Cerebellar cortex (tissue), 1 donor: ENCODE measurements around the gene ADAM12.
A peak's percentile ranks its signal among the peaks of the same experiment; 100 is the strongest.
"Not testable (repeated sequence)": the region's sequence is repeated elsewhere in the genome, so short reads cannot be mapped to it uniquely, and the experiment has no call there.

Experiments used
- DNase-seq: peaks from one replicate; pipeline ENCODE4 v3.0.0-alpha.2; 2015; ENCODE audit warnings: low spot score

ADAM12 gene

DNA sequence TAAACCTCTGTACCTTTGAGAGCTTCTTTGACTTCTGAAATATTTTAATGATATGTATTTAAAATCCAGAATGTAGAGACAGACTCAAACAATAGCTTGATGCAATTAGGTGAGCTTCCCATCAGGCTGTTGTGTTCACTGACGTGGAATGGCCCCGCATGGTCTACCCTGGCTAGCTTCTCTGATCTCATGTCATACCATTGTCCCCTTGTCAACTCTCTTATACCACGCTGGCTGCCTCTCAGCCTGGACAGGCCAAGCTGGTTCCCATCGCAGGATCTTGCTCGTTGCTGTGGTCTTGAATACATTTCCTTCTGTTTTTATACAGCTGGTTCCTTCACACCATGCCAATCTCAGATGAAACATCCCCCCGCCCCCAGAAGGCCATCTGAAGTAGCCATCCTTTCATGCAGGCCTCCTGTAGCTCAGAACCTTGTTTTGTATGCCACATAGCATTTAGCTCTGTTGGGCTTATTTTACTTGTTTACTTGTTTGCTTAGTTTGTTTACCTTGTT, 407.7 kb downstream of the ADAM12 start:
- DNase-seq, result peak; percentile 42

DNA sequence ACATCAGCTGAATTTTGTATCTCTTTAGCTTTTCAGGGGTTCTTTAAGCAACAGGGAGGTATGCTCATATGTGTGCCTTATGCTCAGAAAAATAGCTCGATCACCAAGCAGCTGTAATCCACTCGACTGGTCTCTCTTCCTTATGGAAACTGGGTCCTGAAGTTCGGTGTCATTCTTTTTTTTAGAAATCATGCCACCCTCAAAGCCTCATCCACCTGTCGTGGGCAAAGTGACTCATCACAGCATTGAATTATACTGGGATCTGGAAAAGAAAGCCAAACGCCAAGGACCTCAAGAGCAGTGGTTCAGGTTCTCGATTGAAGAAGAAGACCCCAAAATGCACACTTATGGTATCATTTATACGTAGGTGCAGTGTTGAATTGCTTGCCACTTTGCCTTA, 408.3 kb downstream of the ADAM12 start:
- DNase-seq, result no peak

DNA sequence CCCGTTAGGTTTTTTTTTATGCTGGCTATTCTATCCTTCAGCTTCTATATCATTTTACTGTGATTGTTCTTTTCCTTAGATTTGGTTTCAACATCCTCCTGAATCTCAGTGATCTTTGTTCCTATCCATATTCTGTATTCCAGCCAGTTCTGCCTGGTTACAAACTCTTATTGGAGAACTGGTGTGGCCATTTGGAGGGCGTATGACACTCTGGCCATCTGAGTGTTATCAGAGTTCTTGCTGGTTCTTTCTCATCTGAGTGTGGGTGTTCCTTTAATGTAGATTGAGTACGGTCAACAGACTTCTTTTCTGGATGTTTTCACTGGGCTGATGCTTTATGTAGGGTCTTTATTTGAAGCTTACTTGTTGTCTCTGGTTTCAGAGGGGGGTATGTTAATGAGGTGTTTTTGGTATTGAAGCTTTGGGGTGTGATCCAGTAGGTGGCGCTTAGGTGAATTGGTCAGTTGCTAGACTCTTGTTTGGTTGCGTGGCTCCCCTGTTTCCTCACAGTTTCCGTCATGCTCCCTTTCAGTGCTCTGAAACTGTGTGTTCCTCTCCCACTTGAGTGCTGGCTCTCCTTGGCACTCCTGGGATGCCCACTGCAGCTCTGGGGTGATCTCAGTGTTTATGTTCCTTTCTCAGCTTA, 411.2 kb downstream of the ADAM12 start:
- DNase-seq, result no peak

DNA sequence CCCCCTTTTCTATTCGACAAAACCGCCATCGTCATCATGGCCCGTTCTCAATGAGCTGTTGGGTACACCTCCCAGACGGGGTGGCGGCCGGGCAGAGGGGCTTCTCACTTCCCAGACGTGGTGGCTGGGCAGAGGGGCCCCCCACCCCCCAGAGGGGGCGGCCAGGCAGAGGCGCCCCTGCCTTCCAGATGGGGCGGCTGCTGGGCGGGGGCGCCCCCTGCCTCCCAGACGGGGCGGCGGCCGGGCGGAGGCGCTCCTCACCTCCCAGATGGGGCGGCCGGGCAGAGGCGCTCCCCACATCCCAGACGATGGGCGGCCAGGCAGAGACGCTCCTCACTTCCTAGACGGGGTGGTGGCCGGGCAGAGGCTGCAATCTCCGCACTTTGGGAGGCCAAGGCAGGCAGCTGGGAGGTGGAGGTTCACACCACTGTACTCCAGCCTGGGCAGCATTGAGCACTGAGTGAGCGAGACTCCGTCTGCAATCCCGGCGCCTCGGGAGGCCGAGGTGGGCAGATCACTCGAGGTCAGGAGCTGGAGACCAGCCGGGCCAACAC, 418.1 kb downstream of the ADAM12 start:
- not testable (repeated sequence) for DNase-seq

DNA sequence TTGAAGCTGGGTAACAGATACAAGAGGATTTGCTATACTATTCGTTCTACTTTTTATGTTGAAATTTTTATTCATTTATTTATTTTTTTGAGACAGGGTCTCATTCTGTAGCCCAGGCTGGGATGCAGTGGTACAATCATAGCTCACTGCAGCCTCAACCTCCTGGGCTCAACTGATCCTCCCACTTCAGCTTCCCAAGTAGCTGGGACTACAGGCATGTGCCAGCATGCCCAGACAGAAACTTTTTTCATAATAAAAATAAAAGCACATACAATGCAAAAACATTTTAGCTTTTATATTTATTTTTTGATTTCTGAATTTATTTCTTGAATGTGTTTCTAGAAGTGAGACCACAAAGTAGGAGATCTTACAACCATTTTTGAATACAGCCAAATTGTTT, 420.7 kb downstream of the ADAM12 start:
- DNase-seq, result no peak

DNA sequence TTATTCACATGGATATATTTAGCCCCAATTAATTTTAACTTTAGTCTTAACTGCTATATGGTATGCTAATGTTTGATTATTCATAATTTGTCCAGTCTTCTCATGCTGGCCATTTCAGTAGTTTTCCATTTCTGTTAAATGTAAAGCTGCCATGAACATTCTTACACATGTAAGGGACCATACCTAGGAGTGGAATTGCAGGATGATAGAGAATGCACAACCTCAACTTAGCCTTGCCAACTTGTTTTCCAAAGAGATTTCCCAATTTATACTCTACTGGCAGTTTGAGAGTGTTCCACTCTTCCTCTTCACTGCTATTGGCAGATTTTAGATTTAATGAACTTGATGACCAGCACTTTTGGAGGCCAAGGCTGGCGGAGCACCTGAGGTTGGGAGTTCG, 423.7 kb downstream of the ADAM12 start:
- DNase-seq, result no peak
